HG03159 (cell line): ENCODE results near the gene ASB16.
"Not testable (repeated sequence)": the region's sequence is repeated elsewhere in the genome, so short reads cannot be mapped to it uniquely, and the experiment has no call there.

Experiments used
- ATAC-seq: cut with Tn5 transposase; IDR thresholded peaks from one replicate; pipeline ENCODE4 v1.9.1; 2021; ENCODE audit warnings: mild to moderate bottlenecking, moderate library complexity; ENCODE audit not compliant: unreplicated experiment

ASB16 gene

DNA sequence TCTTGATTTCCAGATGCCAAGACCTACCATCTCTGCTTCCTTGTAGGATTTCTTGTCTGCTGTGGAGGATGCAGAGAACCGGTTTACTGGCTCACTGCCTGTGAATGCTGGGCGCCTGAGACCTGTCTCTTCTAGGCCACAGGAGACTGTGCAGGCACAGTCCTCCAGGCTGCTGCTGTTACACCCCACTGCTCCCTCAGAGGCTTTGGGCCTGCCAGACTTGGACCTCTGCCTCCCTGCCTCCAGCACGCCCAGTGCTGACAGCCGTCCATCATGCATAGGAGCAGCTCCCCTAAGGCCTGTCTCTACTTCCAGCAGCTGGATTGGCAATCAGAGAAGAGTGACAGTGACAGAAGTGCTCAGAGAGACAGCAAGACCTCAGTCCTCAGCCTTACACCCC is 22.7 kb upstream of the ASB16 start:
- no peak for ATAC-seq

DNA sequence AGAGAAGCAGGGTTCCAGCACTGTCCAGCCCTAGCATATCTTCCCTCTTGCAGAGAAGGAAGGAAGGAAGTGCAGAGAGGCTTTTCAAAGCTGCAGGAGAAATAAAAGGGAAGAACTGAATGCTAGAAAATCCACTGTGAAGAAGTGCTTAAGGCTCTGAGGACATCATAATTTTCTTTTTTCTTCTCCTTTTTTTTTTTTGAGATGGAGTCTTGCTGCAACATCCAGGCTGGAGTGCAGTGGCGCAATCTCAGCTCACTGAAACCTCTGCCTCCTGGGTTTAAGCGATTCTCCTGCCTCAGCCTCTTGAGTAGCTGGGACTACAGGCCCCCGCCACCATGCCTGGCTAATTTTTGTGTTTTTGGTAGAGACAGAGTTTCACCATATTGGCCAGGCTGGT is 21.4 kb upstream of the ASB16 start:
- ATAC-seq = not testable (repeated sequence)

DNA sequence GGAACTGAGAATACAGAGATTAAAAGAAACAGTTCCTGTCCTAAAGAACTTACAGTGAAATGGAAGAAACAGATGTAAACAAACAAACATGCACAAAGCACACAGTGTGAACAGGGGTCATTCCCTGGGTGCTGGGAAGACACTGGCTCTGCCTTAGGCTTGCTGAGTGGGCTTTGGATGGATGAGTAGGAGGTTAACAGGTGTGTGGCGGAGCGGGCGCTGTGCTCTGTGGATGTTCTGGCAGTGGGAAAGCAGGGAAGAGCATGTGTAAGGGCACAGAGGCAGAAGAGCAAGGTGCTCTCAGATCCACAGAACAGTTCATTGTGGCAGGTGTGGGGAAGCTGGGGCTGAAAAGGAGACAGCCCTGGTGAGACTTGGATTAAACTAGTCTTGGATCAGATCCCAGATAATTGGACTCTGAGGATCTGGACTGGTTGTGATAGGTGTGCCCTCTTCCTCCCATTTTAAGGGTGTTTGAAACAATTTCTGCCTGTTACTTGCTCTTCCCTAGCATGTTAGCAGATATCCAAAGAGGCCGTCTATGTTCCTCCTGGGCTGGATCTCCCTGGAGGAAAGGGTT is 20.7 kb upstream of the ASB16 start:
- no peak for ATAC-seq

DNA sequence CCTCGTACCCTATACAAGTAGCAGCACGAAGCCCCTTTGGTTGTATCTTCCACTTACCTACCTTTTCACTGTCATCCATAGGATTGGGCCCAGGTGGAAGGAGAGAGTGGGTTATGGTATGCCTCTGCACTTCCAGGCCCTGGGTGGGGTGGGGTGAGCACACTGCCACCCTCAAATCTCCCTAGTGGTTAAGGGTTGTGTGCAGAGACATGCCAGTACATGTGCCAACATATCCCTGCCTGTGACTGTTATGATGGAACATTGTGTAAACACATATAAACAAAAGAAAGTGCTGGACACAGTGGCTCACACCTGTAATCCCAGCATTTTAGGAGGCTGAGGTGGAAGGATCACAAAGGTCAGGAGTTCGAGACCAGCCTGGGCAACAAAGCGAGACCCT is 17.6 kb upstream of the ASB16 start:
- ATAC-seq = no peak

DNA sequence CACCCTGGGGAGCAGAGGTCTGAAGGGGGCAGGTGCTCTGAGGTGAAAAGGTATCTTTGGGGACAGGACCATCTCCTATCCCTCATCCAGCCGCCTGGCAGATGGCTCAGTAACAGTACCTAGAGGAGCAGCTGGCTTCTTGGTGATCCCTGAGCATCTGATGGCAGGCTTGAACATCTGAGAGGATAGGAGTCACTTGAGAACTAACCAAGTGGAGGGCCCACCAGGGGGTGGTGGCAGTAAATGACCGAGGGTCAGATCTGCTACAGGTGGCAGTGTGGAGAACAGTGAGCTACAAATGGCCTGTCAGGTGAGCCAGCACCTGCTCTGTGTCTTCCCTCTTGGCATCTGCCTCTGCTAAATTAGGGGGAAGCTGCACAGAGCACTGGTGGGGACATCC is 15.0 kb upstream of the ASB16 start:
- no peak for ATAC-seq

DNA sequence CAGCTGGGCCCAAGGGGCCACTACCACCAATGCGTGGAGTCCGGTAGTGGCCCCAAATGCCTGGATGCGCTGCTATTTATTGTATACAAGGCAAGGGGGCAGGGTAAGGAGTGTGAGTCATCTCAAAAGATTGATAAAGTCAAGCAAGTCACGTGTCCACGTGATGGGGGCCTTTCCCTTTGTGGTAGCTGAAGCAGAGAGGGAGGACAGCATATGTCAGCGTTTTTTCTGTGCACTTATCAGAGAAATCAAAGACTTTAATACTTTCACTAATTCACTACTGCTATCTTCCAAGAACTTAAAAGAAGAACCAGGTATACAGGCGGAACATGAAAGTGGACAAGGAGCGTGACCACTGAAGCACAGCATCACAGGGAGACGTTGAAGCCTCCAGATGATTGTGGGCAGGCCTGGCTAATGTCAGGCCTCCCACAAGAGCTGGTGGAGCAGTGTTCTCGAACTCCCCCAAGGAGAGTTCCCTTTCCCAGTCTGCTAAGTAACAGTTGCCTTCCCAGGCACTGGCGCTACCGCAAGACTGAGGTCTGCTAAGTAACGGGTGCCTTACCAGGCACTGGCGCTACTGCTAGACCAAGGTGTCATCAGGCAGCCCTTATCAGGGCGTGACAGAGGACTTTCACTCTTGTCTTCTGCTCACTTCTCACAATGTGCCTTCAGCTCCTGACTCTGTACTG is 10.8 kb upstream of the ASB16 start:
- ATAC-seq = no peak

DNA sequence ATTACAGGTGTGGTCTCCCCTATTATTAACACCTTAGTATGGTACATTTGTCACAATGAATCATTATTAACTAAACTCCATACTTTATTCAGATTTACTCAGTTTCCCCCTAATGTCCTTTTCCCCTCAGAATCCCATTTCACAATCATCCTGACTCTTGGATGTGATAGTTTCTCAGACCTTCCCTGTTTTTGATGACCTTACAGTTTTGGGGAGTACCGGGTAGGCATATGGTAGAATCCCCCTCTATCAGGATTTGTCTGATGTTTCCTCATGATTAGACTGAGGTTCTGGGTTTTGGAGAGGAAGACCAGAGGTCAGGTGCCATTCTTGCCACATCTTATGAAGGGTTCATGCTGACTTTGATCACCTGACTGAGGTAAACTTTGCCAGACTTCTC is 6.0 kb upstream of the ASB16 start:
- ATAC-seq = no peak

DNA sequence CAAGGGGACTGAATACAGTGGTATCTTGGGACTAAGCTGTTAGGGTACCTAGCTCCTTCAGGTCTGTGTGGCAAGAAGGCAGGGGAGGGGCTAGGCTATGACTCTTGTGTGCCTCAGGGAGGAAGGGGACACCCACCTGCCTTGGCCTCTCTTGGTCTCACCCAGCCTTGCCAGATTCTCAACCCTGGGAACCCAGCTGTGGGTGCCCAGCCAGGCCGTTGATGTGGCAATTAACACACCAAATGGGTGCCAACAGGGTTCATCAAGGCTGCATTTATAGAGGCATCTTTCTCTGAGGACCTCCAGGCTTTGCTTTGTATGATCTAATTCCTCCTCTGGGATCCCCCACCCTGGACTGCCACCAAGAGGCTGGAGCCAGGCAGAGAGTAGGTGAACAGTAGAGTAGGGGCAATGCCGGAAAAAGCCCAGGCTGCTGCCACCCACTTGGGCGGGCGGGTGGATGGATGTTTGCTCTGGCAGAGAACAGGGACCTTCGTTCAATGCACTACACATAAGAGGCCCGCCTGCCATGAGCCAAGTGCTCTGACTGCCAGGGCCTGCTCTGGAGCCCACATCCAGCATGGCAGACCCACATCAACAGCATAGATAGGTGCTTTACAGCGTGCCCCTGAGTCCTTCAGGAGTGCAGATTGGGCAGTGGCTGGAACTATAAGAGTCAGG is 3.2 kb upstream of the ASB16 start:
- no peak for ATAC-seq

DNA sequence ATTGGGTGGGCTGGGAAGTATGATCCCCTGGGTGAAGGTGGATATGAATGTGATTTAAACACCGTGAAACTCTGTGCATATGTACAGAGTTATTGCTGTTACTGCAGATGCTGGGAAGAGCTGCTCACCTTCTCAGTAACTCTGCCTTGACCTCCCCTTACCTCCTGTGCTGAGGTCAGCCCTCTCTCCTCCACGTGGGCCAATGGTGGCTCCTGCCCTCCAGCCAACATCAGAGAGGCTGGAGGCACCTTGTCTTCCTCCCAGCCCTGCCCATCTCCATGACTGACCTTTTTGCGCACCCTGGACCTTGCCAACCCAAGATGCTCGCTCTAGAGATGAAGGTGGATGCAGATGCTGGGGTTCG is 387 bp upstream of the ASB16 start:
- ATAC-seq = no peak

DNA sequence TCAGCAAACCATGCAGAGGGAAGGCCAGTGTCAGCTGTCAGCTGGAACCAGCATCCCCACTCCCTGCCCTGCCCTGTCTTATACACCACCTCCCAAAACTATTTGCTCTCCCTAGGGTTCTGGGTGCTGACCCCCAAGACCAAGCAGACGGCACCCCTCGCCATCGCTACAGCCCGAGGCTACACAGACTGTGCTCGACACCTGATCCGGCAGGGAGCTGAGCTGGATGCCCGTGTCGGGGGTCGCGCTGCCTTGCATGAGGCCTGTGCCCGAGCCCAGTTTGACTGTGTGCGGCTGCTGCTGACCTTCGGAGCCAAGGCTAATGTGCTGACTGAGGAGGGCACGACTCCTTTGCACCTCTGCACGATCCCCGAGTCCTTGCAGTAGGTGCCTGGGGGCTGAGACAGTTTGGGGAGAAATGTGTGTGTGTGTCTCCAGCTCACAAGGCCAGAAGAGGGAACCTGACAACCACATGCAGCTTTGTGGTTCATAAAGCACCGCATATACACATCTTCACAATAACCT is 1.5 kb downstream of the ASB16 start:
- ATAC-seq = no peak

DNA sequence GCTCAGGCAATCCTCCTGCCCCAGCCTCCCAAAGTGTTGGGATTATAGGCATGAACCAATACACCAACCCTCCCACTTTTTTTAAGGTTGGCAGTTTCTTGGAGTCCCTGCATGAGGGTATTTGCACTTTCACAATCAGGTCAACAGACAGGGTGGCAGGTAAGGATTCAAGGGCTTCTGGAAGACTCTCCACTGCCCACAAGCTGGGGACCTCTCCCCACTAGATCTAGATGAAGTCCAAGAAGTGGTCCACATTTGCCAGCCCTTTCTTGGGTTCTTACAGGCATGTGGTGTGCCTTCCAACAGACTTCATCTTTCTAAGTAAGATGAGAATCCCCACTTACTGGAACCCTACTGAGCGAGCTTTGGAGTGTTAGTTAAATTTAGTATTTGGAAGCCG is 3.9 kb downstream of the ASB16 start:
- ATAC-seq = no peak

DNA sequence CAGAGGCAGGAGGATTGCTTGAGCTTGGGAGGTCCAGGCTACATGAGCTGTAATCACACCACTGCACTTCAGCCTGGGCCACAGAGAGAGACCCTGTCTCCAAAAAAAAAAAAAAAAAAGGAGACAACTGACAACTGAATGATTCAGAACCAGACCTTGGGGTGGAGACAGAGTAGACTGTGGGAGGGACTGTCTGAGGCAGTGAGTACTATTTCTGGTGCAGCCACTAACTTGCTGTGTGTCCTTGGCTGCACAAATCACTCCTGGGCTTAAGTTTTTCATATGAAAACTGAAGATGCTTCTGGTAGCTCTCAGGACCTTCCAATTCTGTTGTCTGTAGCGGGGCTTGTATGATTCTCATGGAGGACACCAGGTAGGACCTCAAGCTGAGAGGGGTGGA is 5.8 kb downstream of the ASB16 start:
- ATAC-seq = no peak

DNA sequence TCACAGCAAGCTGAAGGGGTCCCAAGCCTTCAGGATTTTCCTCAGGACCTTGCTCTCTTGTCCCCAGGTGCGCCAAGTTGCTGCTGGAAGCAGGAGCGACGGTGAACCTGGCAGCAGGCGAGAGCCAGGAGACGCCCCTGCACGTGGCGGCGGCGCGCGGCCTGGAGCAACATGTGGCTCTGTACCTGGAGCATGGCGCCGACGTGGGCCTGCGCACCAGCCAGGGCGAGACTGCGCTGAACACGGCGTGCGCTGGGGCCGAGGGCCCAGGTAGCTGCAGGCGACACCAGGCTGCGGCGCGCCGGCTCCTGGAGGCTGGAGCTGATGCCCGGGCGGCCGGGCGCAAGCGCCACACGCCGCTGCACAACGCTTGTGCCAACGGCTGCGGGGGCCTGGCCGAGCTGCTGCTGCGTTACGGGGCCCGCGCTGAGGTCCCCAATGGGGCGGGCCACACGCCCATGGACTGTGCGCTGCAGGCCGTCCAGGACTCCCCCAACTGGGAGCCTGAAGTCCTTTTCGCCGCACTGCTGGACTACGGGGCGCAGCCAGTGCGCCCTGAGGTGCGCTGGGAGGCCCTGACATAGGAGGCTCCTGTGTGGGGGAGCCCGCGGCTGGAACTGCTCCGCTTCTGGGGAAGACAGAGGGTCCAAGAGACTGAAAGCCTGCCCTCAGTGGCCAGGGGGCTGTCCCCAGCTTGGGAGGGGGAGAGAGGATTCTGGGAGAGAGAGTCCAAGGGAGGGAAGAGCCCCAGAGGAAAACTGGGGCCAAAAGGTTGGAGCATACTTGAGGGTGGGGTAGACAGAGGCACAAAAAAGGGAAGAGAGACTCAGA is 6.4 kb downstream of the ASB16 start:
- ATAC-seq = no peak

DNA sequence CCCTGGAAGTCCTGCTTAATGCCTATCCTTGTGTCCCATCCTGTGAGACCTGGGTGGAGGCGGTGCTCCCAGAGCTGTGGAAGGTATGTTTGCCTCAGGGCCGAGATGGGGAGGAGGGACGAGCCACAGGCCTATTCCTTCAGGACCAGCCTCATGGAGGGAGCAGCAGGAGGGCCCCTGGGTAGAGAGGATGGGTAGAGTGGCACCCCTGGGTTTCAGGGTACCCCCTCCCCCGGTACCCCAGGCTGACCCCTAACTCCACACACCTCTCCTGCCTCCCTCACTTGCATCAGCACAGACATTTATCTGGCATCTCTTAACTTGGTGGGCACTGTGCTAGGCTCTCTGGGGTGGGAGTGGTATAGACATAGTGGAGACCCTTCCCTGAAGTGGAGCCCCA is 7.1 kb downstream of the ASB16 start:
- ATAC-seq = no peak

DNA sequence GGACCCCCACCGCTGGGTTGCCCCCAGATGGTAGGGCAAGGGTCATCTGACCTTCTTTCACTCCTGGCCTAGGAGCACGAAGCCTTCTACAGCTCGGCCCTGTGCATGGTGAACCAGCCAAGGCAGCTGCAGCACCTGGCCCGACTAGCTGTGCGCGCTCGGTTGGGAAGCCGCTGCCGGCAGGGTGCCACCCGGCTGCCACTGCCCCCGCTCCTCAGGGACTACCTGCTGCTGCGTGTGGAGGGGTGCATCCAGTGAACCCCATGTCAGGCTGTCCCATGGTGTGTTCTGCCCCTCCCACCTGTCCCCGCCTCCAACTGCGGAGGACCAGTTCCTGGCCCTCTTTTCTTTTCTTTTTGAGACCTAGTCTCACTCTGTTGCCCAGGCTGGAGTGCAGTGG is 7.6 kb downstream of the ASB16 start:
- ATAC-seq = no peak

DNA sequence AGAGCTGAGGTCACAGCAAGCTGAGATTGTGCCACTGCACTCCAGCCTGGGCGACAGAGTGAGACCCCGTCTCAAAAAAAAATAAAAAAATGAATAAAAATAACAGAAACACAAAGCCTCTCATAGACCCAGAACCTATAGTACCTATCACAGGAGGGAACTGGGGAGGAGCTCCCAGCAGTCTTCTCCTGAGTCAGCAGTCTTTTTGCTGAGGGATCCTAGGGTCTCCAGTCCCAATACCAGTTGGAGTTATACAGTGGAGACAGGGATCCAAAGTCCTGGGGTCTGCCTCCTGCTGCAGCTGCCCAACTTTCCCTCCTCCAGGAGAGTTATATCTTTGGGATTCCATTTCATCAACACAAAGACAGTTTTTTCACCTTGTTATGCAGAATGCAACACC is 12.5 kb downstream of the ASB16 start:
- ATAC-seq = no peak

DNA sequence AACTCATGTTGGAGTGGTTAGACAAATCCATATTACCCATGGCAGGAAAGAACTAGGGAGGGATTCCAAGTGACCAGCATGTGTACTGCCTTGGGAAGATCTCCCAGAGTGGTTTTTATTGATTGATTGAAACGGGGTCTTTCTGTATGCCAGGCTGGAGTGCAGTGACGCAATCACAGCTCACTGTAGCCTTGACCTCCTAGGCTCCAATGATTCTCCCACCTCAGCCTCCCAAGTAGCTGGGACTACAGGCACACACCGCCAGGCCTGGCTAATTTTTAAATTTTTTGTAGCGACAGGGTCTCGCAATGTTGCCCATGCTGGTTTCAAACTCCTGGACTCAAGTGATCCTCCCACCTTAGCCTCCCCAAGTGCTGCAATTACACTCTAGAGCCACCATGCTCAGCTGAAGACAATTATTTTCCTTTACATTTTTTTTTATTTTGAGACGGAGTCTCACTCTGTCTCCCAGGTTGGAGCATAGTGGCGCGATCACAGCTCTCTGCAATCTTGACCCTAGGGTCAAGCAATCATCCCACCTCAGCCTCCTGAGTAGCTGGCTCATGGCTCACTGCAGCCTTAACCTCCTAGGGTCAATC is 13.8 kb downstream of the ASB16 start:
- ATAC-seq = no peak

DNA sequence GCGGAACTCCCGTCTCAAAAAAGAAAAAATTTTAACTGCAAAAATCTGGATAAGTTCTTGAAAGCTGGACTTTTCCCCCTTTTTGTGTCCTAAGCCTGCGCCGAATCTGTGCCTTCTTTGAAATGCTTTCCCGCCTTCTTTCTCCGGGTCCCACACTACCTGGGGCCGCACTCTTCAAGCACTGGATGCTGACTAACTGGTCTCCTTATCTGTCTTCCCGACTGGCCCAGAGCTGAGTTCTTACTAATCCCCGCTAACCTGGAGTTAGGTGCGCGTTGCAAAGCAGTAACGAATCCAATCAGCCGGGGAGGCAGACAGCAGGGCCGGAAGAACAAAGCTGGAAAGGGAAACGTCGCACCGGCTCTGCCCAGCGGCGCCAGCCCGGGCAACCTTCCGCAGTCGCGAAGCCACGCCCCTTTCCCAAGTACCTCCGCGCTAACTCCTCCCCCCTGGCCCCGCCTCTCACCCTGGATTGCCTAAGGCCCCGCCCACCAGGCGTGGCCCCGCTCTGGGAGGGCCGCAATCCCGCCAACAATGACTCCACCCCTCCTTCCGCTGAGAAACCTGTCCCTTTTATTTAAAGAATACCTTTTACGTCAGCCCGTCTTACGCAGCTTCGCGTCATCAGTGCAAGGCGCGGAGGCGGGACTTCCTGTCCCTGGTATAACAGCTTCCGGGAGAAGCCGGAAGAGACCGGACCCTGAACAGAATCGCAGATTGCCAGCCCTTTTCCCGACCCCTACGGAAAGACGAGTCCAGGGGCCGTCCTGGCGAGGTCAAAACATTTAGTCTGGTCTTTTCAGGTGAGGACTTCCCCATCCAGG is 16.0 kb downstream of the ASB16 start, which contains the start of gene TMUB2:
TMUB2 (plus strand) TSS at position 666 of the 824 bp plus-strand sequence. CDS start 737 bp downstream, outside the sequence.
- peak; percentile 80 for ATAC-seq

DNA sequence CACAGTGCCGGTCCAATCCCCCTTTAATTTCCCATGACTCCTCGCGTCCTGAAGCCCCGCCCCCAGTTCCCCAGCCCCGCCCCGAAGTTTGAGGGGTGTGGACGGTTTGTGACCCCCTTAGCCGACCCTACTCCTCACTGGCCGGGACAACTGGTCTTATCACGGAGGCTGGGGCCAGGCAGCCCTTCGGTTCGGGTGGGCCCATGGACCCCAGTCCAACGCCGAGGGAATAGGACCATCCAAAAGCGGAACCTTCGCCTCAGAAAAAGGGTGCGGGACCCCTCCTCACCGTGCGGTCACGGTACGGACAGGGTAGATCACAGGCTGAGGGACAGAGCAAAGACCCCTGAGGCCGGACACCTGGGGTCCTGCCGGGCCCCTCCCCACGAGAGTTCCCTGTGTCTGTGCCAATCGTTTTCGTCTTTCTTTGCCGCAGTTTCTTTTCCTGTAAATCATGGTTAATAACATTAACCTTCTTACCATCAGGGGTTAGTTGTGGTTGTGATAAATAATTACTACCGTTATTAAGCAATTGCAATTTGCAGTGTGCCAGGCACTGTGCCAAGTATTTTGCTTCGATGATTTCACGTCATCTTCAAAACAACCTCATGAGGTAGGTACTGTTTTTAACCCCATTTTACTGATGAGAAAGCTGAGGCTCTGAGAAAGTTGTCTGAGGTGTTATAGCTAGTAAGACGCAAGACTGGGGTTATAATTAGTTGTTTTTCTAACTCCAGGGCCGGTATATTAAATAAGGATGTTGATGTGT is 16.8 kb downstream of the ASB16 start:
- ATAC-seq = peak; percentile 37
